Right ventricle myocardium inferior (tissue), 1 donor: ENCODE results near the gene ZFR. TPM values are rescaled to one million over a fixed set of nuclear protein-coding genes. Genes with fewer than 3 reads are reported as not detected.
A peak's percentile ranks its signal among the peaks of the same experiment; 100 is the strongest.
"Not testable (repeated sequence)": the region's sequence is repeated elsewhere in the genome, so short reads cannot be mapped to it uniquely, and the experiment has no call there.

Experiments
- ATAC-seq: fragments of 200-7000 bp; cut with Tn5 transposase; one replicate; pipeline ENCODE4 v1.9.1; 2020; ENCODE audit warnings: mild to moderate bottlenecking, moderate library complexity
- DNase-seq: peaks from one replicate; pipeline ENCODE4 v3.0.0; 2021; ENCODE audit errors: missing footprints
- intact Hi-C: fragments of 100-400 bp; cut with DNase I; formaldehyde crosslinking; loops from one replicate; pipeline ENCODE4 v1.11.0; 2022
- total RNA-seq: library from RNA; stranded (reverse); fragmentation: NEBNext Ultra II Directional; extraction: Animal tissue kit (Norgen Biotek cat#: 25700); gene quantifications from one replicate; pipeline ENCODE4 v1.2.1, GENCODE V29; 2021
- donor health status: DM: no; HTN: yes; CAD: no; lungs with severe emphysema.

ZFR gene
- total RNA-seq, 1 donor from 2014 or later, result 51.8 TPM

- no peak for ATAC-seq
- intact Hi-C loops, result no loop called here
- no peak for DNase-seq
Measured at GRCh38 chr5:32426440-32427151, 17.9 kb downstream of the ZFR start.

- no peak for DNase-seq
- ATAC-seq, result no peak
- intact Hi-C loops, result no loop called here
Measured at GRCh38 chr5:32422697-32423096, 21.8 kb downstream of the ZFR start.

- ATAC-seq (no peak), DNase-seq (no peak)
- intact Hi-C loops, result no loop called here
Measured at GRCh38 chr5:32421075-32421474, 23.5 kb downstream of the ZFR start.

- intact Hi-C loops, result no loop called here
- ATAC-seq, result peak; percentile 33
- no peak for DNase-seq
Measured at GRCh38 chr5:32420506-32420905, 24.0 kb downstream of the ZFR start.

- ATAC-seq (peak; percentile 78), DNase-seq (no peak)
- intact Hi-C loops, result no loop called here
Measured at GRCh38 chr5:32419791-32420190, 24.7 kb downstream of the ZFR start.

GRCh38 chr5:32413466-32414263 is 30.9 kb downstream of the ZFR start:
- DNase-seq, result no peak
- no peak for ATAC-seq
- intact Hi-C loops, result no loop called here

GRCh38 chr5:32410630-32411029 is 33.9 kb downstream of the ZFR start:
- no peak for DNase-seq
- ATAC-seq, result peak; percentile 46
- intact Hi-C loops, result no loop called here

GRCh38 chr5:32406650-32407049 is 37.9 kb downstream of the ZFR start:
- intact Hi-C loops, result no loop called here
- DNase-seq (no peak), ATAC-seq (no peak)

GRCh38 chr5:32405507-32405906 is 39.0 kb downstream of the ZFR start:
- DNase-seq, result no peak
- intact Hi-C loops, result no loop called here
- no peak for ATAC-seq

- intact Hi-C loops, result no loop called here
- DNase-seq (no peak), ATAC-seq (no peak)
Measured at GRCh38 chr5:32403760-32404159, 40.8 kb downstream of the ZFR start.

- DNase-seq (no peak), ATAC-seq (no peak)
- intact Hi-C loops, result no loop called here
Measured at GRCh38 chr5:32400401-32400800, 44.1 kb downstream of the ZFR start.

GRCh38 chr5:32398754-32399153 is 45.8 kb downstream of the ZFR start:
- DNase-seq, ATAC-seq, intact Hi-C loops: not testable (repeated sequence)

- intact Hi-C loops, result no loop called here
- no peak for ATAC-seq
- DNase-seq, result no peak
Measured at GRCh38 chr5:32394981-32395380, 49.6 kb downstream of the ZFR start.

GRCh38 chr5:32392039-32392438 is 52.5 kb downstream of the ZFR start:
- DNase-seq, result no peak
- ATAC-seq, result no peak
- intact Hi-C loops, result no loop called here

GRCh38 chr5:32390819-32391591 is 53.5 kb downstream of the ZFR start:
- no peak for DNase-seq
- intact Hi-C loops, result no loop called here
- peak; percentile 70 for ATAC-seq

- intact Hi-C loops, result loop anchor here (10.0 kb wide), 1 partner anchor 844 kb away; no protein-coding TSS in a partner anchor
- ATAC-seq, result no peak
- DNase-seq, result no peak
Measured at GRCh38 chr5:32388432-32389129, 56.0 kb downstream of the ZFR start.

GRCh38 chr5:32387841-32388240 is 56.7 kb downstream of the ZFR start:
- no peak for DNase-seq
- intact Hi-C loops, result loop anchor here (10.0 kb wide), 1 partner anchor 843 kb away; no protein-coding TSS in a partner anchor
- no peak for ATAC-seq

- intact Hi-C loops, result loop anchor here (10.0 kb wide), 1 partner anchor 842 kb away; no protein-coding TSS in a partner anchor
- ATAC-seq (no peak), DNase-seq (no peak)
Measured at GRCh38 chr5:32387211-32387610, 57.3 kb downstream of the ZFR start.

- ATAC-seq (no peak), DNase-seq (no peak)
- intact Hi-C loops, result loop anchor here (10.0 kb wide), 1 partner anchor 840 kb away; no protein-coding TSS in a partner anchor
Measured at GRCh38 chr5:32384621-32385020, 59.9 kb downstream of the ZFR start.
